WTC11 (cell line): ENCODE measurements around the gene DIAPH1. TPM values are rescaled to one million over a fixed set of nuclear protein-coding genes. Genes with fewer than 3 reads are reported as not detected.

ENCODE experiments used
- ATAC-seq: fragments of 200-7000 bp; cut with Tn5 transposase; 2 replicates; pipeline ENCODE4 v1.10.0; 2021; ENCODE audit warnings: mild to moderate bottlenecking, moderate library complexity
- CTCF ChIA-PET: fragments of 300-600 bp; sonication (Branson Sonifier 250); formaldehyde crosslinking; loops from one replicate; lab custom pipeline; 2021; ENCODE audit warnings: antibody characterized with exemption; lab: Charles Lee
- POLR2A ChIA-PET: fragments of 350-600 bp; sonication (Branson Sonifier 250); formaldehyde crosslinking; loops from one replicate; lab custom pipeline; 2021; ENCODE audit warnings: antibody characterized with exemption; lab: Charles Lee
- DNase-seq: peaks from one replicate; pipeline ENCODE4 v3.0.0; 2021; ENCODE audit warnings: low spot score
- H3K27ac Mint-ChIP-seq: 2 replicates; pipeline ENCODE4 v1.8.0; 2021; ENCODE audit warnings: mixed read lengths
- H3K27me3 Mint-ChIP-seq: 2 replicates; pipeline ENCODE4 v1.8.0; 2021; ENCODE audit warnings: low read depth, mild to moderate bottlenecking, moderate library complexity, mixed read lengths
- H3K36me3 Mint-ChIP-seq: 2 replicates; pipeline ENCODE4 v1.8.0; 2021; ENCODE audit warnings: mixed read lengths
- H3K4me1 Mint-ChIP-seq: 2 replicates; pipeline ENCODE4 v1.8.0; 2022; ENCODE audit warnings: mixed read lengths
- H3K4me3 Mint-ChIP-seq: 2 replicates; pipeline ENCODE4 v1.8.0; 2021; ENCODE audit warnings: mild to moderate bottlenecking, moderate library complexity, mixed read lengths
- H3K9me3 Mint-ChIP-seq: 2 replicates; pipeline ENCODE4 v1.8.0; 2021; ENCODE audit warnings: mixed read lengths
- ATF2 ChIP-seq: sonication (generic); formaldehyde crosslinking; IDR thresholded peaks from 2 replicates; pipeline ENCODE4 v1.8.1; 2022; ENCODE audit warnings: low read depth, missing genetic modification reagents, borderline replicate concordance
- E2F1 ChIP-seq: sonication (generic); formaldehyde crosslinking; IDR thresholded peaks from 2 replicates; pipeline ENCODE4 v1.8.0; 2022; ENCODE audit warnings: mild to moderate bottlenecking, missing genetic modification reagents
- E2F5 ChIP-seq: sonication (generic); formaldehyde crosslinking; IDR thresholded peaks from 2 replicates; pipeline ENCODE4 v1.8.1; 2022; ENCODE audit warnings: mild to moderate bottlenecking, moderate library complexity, missing genetic modification reagents
- EMX1 ChIP-seq: fragments of 250-450 bp; sonication (Bioruptor Pico); IDR thresholded peaks from 2 replicates; pipeline ENCODE4 v1.8.0; 2021; ENCODE audit warnings: mild to moderate bottlenecking
- FOXP1 ChIP-seq: sonication (generic); formaldehyde crosslinking; IDR thresholded peaks from 2 replicates; pipeline ENCODE4 v1.8.0; 2022; ENCODE audit warnings: missing genetic modification reagents, mild to moderate bottlenecking, moderate library complexity, borderline replicate concordance
- GABPB1 ChIP-seq: sonication (generic); formaldehyde crosslinking; IDR thresholded peaks from 2 replicates; pipeline ENCODE4 v1.8.1; 2023; ENCODE audit warnings: mild to moderate bottlenecking, missing genetic modification reagents
- HMGA2 ChIP-seq: fragments of 250-450 bp; sonication (Bioruptor Pico); IDR thresholded peaks from 2 replicates; pipeline ENCODE4 v1.4.0; 2021; ENCODE audit warnings: mild to moderate bottlenecking, moderate library complexity
- JAZF1 ChIP-seq: fragments of 250-450 bp; sonication (Bioruptor Pico); IDR thresholded peaks from 2 replicates; pipeline ENCODE4 v1.9.0; 2021; ENCODE audit warnings: moderate library complexity, mild to moderate bottlenecking, inconsistent platforms
- MAX ChIP-seq: sonication (generic); formaldehyde crosslinking; IDR thresholded peaks from 2 replicates; pipeline ENCODE4 v1.8.0; 2022; ENCODE audit warnings: mild to moderate bottlenecking, missing genetic modification reagents
- NFATC4 ChIP-seq: fragments of 250-450 bp; sonication (Bioruptor Pico); IDR thresholded peaks from 2 replicates; pipeline ENCODE4 v1.9.0; 2021; ENCODE audit warnings: mild to moderate bottlenecking
- NFYB ChIP-seq: sonication (generic); formaldehyde crosslinking; conservative IDR thresholded peaks from 2 replicates; pipeline ENCODE4 v1.8.0; 2022; ENCODE audit warnings: low read depth, missing genetic modification reagents
- OVOL2 ChIP-seq: fragments of 250-450 bp; sonication (Bioruptor Pico); IDR thresholded peaks from 2 replicates; pipeline ENCODE4 v1.9.0; 2021; ENCODE audit warnings: mild to moderate bottlenecking, borderline replicate concordance
- RORB ChIP-seq: fragments of 250-450 bp; sonication (Bioruptor Pico); IDR thresholded peaks from 2 replicates; pipeline ENCODE4 v1.9.0; 2021; ENCODE audit warnings: mild to moderate bottlenecking
- TCF7 ChIP-seq: sonication (generic); formaldehyde crosslinking; IDR thresholded peaks from 2 replicates; pipeline ENCODE4 v1.8.0; 2022; ENCODE audit warnings: mild to moderate bottlenecking, low read depth, missing genetic modification reagents, moderate library complexity
- TP53 ChIP-seq: sonication (generic); formaldehyde crosslinking; IDR thresholded peaks from 2 replicates; pipeline ENCODE4 v1.8.1; 2023; ENCODE audit warnings: mild to moderate bottlenecking, missing genetic modification reagents
- ZBTB21 ChIP-seq: sonication (generic); formaldehyde crosslinking; IDR thresholded peaks from 2 replicates; pipeline ENCODE4 v1.8.1; 2023; ENCODE audit warnings: mild to moderate bottlenecking, missing genetic modification reagents, borderline replicate concordance
- ZMAT4 ChIP-seq: fragments of 250-450 bp; sonication (Bioruptor Pico); IDR thresholded peaks from 2 replicates; pipeline ENCODE4 v1.9.0; 2021; ENCODE audit warnings: mild to moderate bottlenecking
- ZNF121 ChIP-seq: sonication (generic); formaldehyde crosslinking; IDR thresholded peaks from 2 replicates; pipeline ENCODE4 v1.8.0; 2023; ENCODE audit warnings: missing genetic modification reagents
- ZNF532 ChIP-seq: fragments of 250-450 bp; sonication (Bioruptor Pico); IDR thresholded peaks from 2 replicates; pipeline ENCODE4 v1.9.0; 2021; ENCODE audit warnings: mild to moderate bottlenecking, borderline replicate concordance
- ZSCAN18 ChIP-seq: fragments of 250-450 bp; sonication (Bioruptor Pico); IDR thresholded peaks from 2 replicates; pipeline ENCODE4 v2.1.2; 2022; ENCODE audit warnings: mild to moderate bottlenecking, moderate library complexity
- total RNA-seq: library from RNA; stranded (reverse); gene quantifications from 3 replicates; pipeline ENCODE4 v1.2.3, GENCODE V29; 2021

The DIAPH1 gene
- total RNA-seq, 1 experiment from 2014 or later: 109 TPM

GRCh38 chr5:141508440-141508797 is 110.4 kb downstream of the DIAPH1 start (continued):
- TF ChIP-seq TCF7 (CRISPR knock-in tag) (no peak), GABPB1 (no peak), ZBTB21 (CRISPR knock-in tag) (no peak), E2F1 (no peak)

- Mint-ChIP-seq H3K4me1 (peaks cover 35% of the 10 kb centered on the region), H3K36me3 (peaks cover 15% of the 10 kb centered on the region), H3K9me3 (no peaks in the 10 kb centered on the region), H3K4me3 (no peak overlapping the region), H3K27ac (peak overlapping the region; percentile 62), H3K27me3 (no peaks in the 10 kb centered on the region)
- CTCF ChIA-PET: interaction anchor here (0.6 to 10.5 kb wide), 33 partner anchors 11 to 352 kb away, joined by 3 to 131 read pairs (median 7); partner anchors contain the start of genes PCDHB12, PCDHB14, PCDHB15 and PCDHB16
- DNase-seq (no peak), ATAC-seq (no peak)
- TF ChIP-seq OVOL2 (CRISPR knock-in tag): no peak
- TF ChIP-seq TP53: 0 out of 2 replicates have a peak, but pooled peaks have one; percentile 49
- POLR2A ChIA-PET: interaction anchor here (0.6 to 1.4 kb wide), 2 partner anchors 13 to 181 kb away, joined by 3 to 5 read pairs; no protein-coding TSS in a partner anchor
Observed at GRCh38 chr5:141507387-141508091, 111.3 kb downstream of the DIAPH1 start.

- peaks cover 12% of the 10 kb centered on the region for H3K36me3 Mint-ChIP-seq
- no peak for DNase-seq
- H3K4me1 Mint-ChIP-seq: peaks cover 36% of the 10 kb centered on the region
- no peaks in the 10 kb centered on the region for H3K27me3 Mint-ChIP-seq
- CTCF ChIA-PET: interaction anchor here (0.8 to 10.5 kb wide), 15 partner anchors 10 to 283 kb away, joined by 3 to 131 read pairs (median 14); partner anchors contain the start of genes PCDHB14, PCDHB15, PCDHGA10 and PCDHGA11
- no peak overlapping the region for H3K27ac Mint-ChIP-seq
- no peak for ATAC-seq
- POLR2A ChIA-PET: interaction anchor here (0.6 kb wide), 1 partner anchor 180 kb away, joined by 3 read pairs; no protein-coding TSS in a partner anchor
- no peak overlapping the region for H3K4me3 Mint-ChIP-seq
- H3K9me3 Mint-ChIP-seq: no peaks in the 10 kb centered on the region
- TF ChIP-seq JAZF1 (CRISPR knock-in tag) (no peak), ZNF532 (CRISPR knock-in tag) (no peak), HMGA2 (CRISPR knock-in tag) (no peak), ZSCAN18 (CRISPR knock-in tag) (no peak), EMX1 (CRISPR knock-in tag) (no peak), ZNF121 (CRISPR knock-in tag) (no peak), FOXP1 (CRISPR knock-in tag) (no peak), ATF2 (no peak), RORB (no peak), E2F5 (CRISPR knock-in tag) (no peak), E2F1 (no peak), MAX (CRISPR knock-in tag) (no peak), NFYB (CRISPR knock-in tag) (no peak), NFATC4 (CRISPR knock-in tag) (no peak), ZMAT4 (CRISPR knock-in tag) (no peak)
Observed at GRCh38 chr5:141506381-141507155, 112.2 kb downstream of the DIAPH1 start.
